Neural progenitor cell (in vitro differentiated cells): ENCODE measurements around the gene CD164L2.

Source experiments
- EZH2phosphoT487 ChIP-seq: fragments of 200-600 bp; sonication (generic); IDR thresholded peaks from 2 replicates; pipeline ENCODE4 v1.6.1; 2017; ENCODE audit warnings: antibody characterized with exemption
- TF ChIP-seq, protein P1 (sequence below): fragments of 200-600 bp; sonication (generic); IDR thresholded peaks from 2 replicates; pipeline ENCODE4 v1.5.1; 2017; ENCODE audit warnings: antibody characterized with exemption, mild to moderate bottlenecking

DNA sequence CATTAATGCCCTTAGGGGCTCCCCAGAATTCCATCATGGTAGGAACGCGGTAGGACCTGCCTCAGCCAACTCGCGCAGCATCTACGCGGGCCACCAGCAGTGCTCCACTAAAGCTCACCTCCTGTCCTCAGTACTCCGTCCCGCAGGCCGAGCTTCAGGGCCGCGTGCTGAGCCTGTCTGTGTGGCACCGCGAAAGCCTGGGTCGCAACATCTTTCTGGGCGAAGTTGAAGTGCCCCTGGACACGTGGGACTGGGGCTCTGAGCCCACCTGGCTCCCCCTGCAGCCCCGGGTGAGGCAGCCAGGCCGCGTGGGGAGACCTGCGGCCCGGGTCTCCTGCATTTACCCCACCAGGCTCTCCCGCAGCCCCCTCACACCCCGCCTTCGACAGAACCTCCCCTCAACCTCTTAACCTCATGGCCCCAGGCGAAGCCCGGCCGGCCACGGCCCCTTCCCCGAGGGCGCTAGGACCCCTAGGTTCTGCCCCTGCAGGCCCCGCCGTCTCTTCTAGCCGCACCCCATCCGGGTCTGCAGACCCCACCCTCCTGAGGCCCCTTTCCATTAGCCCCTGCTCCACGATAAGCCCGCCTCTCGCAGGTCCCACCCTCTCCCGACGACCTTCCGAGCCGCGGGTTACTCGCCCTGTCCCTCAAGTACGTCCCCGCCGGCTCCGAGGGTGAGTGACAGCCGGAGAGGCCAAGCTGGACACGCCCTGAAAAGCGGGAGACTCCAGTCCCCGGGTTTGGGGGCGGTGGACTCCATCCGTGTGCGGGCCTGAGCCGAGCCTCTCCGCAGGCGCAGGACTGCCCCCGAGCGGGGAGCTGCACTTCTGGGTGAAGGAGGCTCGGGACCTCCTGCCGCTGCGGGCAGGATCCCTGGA, 32.2 kb downstream of the CD164L2 start:
- TF ChIP-seq, protein P1, sequence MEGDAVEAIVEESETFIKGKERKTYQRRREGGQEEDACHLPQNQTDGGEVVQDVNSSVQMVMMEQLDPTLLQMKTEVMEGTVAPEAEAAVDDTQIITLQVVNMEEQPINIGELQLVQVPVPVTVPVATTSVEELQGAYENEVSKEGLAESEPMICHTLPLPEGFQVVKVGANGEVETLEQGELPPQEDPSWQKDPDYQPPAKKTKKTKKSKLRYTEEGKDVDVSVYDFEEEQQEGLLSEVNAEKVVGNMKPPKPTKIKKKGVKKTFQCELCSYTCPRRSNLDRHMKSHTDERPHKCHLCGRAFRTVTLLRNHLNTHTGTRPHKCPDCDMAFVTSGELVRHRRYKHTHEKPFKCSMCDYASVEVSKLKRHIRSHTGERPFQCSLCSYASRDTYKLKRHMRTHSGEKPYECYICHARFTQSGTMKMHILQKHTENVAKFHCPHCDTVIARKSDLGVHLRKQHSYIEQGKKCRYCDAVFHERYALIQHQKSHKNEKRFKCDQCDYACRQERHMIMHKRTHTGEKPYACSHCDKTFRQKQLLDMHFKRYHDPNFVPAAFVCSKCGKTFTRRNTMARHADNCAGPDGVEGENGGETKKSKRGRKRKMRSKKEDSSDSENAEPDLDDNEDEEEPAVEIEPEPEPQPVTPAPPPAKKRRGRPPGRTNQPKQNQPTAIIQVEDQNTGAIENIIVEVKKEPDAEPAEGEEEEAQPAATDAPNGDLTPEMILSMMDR, result peak; percentile 38
- no peak for TF ChIP-seq EZH2phosphoT487
